ENCODE measurements around the gene ZFYVE21.

ZFYVE21 gene

DNA sequence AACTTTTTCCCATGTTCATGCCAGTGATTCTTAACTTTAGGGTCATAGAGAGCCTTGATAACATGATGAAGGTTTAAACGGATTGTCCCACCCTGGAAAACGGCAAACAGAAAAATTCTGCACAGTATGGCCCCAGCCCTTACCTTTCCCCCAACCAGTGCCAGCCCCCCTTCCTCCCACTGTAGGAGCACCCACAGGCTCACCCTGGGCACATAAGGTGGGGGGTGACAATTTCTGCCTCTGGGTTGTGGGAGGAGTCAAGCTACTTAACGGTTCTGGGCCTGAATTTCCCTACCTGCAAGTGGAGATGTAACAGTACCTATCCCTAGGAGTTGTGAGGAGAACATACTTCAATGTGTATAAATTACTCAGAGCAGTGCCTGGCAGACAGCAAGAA, 18.4 kb upstream of the ZFYVE21 start:
- TF ChIP-seq, protein P1, sequence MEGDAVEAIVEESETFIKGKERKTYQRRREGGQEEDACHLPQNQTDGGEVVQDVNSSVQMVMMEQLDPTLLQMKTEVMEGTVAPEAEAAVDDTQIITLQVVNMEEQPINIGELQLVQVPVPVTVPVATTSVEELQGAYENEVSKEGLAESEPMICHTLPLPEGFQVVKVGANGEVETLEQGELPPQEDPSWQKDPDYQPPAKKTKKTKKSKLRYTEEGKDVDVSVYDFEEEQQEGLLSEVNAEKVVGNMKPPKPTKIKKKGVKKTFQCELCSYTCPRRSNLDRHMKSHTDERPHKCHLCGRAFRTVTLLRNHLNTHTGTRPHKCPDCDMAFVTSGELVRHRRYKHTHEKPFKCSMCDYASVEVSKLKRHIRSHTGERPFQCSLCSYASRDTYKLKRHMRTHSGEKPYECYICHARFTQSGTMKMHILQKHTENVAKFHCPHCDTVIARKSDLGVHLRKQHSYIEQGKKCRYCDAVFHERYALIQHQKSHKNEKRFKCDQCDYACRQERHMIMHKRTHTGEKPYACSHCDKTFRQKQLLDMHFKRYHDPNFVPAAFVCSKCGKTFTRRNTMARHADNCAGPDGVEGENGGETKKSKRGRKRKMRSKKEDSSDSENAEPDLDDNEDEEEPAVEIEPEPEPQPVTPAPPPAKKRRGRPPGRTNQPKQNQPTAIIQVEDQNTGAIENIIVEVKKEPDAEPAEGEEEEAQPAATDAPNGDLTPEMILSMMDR (IDR thresholded peaks at IDR 0.05; ENCODE audit: low read length, missing control alignments) = no peak
- no peak for DNase-seq (ENCODE audit: low read depth)
- H3K4me3 ChIP-seq (replicated peaks; ENCODE audit: low read depth, low read length) = no peak overlapping the region

DNA sequence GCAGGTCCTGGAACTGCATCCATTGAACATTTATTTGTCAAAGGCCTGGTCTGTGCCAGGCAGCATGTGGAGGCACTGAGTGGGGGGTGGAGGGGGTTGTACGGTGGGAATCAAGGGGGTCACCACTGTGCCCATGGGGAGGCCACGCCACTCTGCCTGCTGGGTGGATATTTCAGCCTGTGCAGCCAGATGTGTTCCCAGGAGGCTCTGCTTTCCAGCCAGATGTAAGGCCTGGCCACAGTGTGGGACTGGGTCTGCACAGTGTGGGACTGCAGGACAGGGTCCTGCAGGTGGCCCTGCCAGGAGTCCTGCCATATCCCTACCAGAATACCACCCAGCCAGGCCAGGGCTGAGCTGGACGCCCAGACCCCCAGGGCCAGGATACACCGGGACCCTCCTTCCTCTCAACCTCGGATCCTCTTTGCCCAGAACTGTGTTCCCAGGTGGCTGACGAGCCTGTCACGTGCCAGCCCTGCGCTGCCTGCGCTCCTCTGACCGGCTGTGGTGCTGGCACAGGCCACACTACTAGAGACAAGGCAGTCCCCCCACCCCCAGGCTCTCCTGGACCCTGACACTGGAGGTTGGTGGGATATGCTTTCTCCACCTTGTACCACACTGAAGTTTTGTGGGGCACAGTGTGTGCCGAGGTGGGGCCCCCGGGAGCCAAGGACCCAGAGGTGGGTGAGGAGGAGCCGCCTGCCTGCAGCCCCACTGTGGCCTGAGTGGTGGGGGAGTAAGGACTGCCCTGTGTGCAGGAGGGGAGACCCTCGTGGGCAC, 17.8 kb upstream of the ZFYVE21 start:
- TF ChIP-seq, protein P1 (IDR thresholded peaks at IDR 0.05; ENCODE audit: low read length, missing control alignments) = no peak
- DNase-seq (ENCODE audit: low read depth) = no peak
- H3K4me3 ChIP-seq (replicated peaks; ENCODE audit: low read depth, low read length) = no peak overlapping the region

DNA sequence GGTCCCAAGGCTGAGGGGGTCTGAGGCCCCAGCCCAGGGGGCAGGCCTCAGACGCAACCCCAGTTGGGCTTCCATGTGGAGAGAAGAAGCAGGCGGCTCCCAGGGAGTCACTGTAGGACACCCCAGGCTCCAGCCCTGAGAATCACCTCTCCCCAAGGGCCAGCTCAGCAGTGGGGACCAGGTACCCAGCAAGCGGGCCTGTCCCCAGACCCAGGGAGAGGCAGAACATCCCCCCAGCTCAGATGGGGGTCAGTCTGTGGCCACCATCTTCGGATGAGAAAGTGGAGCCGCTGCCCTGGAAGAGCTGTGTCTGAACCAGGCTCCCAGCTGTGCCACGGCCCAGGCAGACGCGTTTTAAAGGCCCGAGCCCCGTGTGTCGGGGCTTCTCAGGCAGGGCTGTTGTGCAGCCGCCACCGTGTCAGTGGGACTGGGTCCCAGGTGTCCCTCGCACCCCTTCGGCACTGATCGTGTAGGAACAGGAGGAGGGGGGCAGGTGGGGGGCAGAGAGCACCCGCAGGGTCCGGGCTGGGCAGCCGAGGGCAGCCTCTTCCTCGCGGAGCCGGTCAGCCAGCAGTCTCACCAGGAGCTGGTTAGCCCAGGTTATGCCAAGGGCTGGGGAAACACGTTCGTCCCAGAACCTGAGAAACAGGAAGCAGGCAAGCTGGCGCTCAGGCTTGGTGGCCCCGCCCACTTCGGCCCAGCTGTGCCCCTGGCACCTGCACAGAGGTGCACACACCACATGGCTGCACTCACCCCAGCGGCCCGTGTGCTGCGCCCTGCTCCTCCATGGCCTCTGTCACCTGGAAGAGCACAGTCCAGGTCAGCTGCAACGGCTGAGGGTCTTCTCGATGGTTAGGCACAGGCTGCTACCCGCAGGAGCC, 17.0 kb upstream of the ZFYVE21 start:
- TF ChIP-seq, protein P1 (IDR thresholded peaks at IDR 0.05; ENCODE audit: low read length, missing control alignments) = no peak
- no peak for DNase-seq (ENCODE audit: low read depth)
- no peak overlapping the region for H3K4me3 ChIP-seq (replicated peaks; ENCODE audit: low read depth, low read length)

DNA sequence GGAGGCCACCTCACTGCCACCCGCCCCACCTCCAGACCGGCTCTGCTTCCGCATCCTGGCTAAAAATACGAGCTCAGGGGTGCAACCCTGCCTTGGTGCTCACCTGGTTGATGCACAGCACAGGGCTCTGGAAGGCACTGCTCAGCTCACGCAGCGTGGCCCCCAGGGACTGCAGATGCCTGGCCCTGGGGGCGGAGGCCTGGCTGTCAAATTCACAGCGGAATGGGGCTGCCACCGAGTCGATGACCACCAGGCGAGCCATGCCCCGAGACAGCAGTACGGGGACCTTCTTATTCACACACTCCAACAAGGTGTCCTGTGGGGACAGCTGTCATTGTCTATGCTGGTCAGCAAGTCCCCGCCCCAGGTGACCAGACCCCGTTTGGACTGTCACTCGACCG, 16.3 kb upstream of the ZFYVE21 start:
- TF ChIP-seq, protein P1 (IDR thresholded peaks at IDR 0.05; ENCODE audit: low read length, missing control alignments) = no peak
- no peak overlapping the region for H3K4me3 ChIP-seq (replicated peaks; ENCODE audit: low read depth, low read length)
- DNase-seq (ENCODE audit: low read depth) = no peak

DNA sequence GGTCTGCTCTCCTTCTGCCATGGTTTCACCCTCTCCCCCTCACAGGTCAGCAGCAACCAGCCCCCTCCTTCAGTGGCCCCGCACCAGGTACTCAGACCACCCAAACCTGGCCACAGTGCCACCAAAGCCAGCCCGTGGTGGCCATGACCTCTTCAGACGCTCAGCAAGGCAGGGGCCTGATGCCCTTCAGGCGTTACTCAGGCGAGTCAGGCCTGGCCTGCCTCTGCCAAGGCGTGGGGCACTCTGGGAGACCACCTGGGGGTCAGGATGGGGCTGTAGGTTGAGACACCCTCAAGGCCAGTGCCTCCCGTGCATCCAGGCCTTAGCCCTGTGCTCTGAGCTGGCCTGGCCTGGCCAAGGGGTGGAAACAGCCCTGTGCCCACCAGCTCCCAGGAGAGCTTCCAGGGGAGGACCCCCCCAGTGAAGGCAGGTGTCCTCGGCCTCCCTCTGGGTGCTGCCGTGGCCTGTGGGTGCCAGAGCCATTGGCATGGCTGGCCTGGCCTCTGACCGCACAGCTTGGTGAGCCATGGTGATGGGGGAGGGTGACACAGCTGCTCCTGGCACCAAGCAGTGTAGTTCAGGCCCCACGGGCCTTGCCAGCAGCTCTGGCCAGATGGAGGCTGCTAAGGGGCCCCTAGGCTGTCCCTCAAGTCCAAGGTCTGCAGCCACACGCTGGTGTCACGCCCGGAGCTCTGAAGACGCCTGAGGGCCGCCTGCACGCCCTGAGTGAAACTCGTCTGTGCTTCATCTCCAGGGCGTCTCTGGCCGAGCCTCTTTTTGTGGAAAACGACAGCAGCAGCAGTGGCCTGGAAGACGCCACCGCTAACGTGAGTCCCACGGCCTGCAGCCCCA, 15.5 kb upstream of the ZFYVE21 start:
- DNase-seq (ENCODE audit: low read depth) = no peak
- TF ChIP-seq, protein P1 (IDR thresholded peaks at IDR 0.05; ENCODE audit: low read length, missing control alignments) = no peak
- no peak overlapping the region for H3K4me3 ChIP-seq (replicated peaks; ENCODE audit: low read depth, low read length)

DNA sequence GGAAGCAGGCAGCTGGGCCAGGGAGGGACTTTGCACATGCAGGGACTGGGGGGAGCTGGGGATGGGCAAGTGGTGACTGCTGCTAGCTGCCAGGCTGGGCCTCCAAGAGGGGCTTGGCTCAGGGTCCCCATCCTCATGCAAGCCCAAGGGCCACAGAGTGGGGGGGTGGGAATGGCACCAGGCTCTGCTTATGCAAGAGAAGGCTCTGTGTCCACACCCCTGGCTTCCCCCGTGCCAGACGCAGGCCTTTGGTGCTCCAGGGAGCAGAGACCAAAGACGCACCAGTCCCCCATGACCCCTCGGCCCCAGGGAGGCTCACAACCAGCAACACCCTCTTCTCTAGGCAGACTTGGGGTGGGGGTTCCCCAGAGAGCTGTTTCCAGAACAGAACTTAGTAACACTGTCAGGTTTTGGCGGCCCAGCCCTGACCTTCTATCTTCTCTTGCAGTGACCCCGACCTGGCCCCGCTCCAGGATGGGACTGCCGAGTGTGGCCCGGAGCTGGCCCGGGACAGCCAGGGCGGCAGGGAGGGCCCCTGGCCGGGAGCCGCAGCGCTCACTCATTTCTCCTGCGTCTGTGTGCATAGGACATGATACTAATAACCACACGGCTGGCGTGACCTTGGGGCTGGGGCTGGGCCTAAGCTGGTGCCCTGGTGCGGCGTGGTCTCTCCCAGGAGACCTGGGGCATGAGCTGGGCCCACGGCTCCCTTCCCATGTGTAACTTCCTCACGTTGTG, 14.7 kb upstream of the ZFYVE21 start:
- TF ChIP-seq, protein P1 (IDR thresholded peaks at IDR 0.05; ENCODE audit: low read length, missing control alignments) = no peak
- DNase-seq (ENCODE audit: low read depth) = no peak

More for the DNA sequence above, 14.7 kb upstream of the ZFYVE21 start:
- H3K4me3 ChIP-seq (replicated peaks; ENCODE audit: low read depth, low read length) = no peak overlapping the region
